Measurements from ENCODE around the gene GPATCH2.
"Not testable (repeated sequence)": the region's sequence is repeated elsewhere in the genome, so short reads cannot be mapped to it uniquely, and the experiment has no call there.

Gene GPATCH2

DNA sequence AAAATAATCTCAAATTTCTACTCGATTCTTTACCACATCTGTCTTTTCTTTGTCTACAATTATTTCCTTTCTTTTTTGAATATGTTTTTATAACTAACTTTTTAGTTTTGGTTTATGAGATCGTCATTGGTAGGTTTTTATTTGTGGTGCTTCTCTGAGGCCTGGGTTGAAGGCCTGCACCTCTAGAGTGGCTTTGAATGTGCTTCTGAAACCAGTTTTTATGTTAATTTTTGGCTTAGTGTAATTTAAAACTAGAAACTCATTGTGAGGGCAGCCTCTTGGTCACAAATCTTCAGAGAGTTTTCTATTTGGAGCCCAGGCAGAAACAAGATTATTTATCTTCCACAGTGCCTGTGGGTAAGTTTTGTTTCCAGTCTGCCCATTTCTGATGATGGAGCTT, 187.0 kb downstream of the GPATCH2 start:
- DNase-seq (ENCODE audit: low read depth) = no peak

GRCh38 chr1:217437376-217437775, 193.5 kb downstream of the GPATCH2 start:
- no peak for DNase-seq (ENCODE audit: low read depth)

DNA sequence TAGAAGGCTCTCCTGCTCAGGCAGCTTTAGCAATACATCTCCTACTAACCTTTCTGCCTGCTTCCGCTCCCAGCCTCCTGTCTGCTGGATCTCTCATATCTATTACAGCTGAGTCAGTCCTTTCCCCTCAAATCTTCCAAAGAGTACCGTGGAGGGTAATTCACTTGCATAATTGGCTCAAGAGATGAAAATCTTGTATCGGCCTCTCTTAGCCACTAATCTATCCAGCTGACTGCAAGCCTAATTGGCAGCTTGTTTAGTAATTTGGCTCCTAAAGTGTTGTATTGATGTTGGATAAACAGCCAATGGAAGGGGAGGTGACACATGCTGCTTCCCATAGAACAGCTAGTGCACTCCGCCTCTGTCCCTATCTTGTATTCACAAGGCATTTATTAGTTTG, 195.7 kb downstream of the GPATCH2 start:
- DNase-seq (ENCODE audit: low read depth) = no peak

- no peak for DNase-seq (ENCODE audit: low read depth)
These were observed 197.2 kb downstream of the GPATCH2 start for GRCh38 chr1:217433664-217434063.

GRCh38 chr1:217432339-217432738, 198.6 kb downstream of the GPATCH2 start:
- no peak for DNase-seq (ENCODE audit: low read depth)

DNA sequence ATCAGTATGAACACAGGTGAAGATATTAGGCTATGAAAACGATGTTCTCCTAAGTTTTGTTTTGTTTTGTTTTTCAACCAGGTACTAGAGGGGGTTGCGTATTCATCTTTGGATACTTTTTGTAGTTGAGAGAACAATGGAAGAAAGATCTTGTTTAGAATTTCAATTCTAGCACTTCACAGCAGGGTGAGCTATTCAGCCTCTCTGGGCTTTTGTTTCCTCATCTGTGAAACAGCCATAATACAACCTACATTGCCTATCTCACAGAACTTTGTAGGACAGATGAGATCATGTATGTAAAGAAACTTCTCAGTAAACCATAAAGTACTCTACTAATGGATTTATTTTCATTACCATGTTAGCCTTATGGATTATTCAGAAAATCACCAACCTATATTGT, 199.5 kb downstream of the GPATCH2 start:
- DNase-seq (ENCODE audit: low read depth) = no peak

- no peak for DNase-seq (ENCODE audit: low read depth)
These were observed 205.5 kb downstream of the GPATCH2 start for GRCh38 chr1:217425422-217425821.

DNA sequence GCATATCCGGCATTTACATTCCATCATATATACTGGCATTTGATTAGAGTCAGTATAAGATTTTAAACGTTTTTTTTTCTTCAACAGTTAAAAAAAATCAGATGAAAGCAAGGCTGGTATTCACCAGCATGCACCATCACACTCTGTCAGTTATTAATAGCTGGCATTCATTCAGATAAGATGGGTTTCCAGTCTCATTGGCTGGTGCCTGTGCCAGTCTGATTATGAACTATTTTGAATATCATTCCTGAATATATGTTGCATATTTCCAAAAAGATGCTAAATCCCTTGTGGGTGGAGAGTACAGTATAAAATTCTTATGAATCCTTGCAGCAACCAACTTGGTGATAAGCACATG, 211.7 kb downstream of the GPATCH2 start:
- no peak for DNase-seq (ENCODE audit: low read depth)

DNA sequence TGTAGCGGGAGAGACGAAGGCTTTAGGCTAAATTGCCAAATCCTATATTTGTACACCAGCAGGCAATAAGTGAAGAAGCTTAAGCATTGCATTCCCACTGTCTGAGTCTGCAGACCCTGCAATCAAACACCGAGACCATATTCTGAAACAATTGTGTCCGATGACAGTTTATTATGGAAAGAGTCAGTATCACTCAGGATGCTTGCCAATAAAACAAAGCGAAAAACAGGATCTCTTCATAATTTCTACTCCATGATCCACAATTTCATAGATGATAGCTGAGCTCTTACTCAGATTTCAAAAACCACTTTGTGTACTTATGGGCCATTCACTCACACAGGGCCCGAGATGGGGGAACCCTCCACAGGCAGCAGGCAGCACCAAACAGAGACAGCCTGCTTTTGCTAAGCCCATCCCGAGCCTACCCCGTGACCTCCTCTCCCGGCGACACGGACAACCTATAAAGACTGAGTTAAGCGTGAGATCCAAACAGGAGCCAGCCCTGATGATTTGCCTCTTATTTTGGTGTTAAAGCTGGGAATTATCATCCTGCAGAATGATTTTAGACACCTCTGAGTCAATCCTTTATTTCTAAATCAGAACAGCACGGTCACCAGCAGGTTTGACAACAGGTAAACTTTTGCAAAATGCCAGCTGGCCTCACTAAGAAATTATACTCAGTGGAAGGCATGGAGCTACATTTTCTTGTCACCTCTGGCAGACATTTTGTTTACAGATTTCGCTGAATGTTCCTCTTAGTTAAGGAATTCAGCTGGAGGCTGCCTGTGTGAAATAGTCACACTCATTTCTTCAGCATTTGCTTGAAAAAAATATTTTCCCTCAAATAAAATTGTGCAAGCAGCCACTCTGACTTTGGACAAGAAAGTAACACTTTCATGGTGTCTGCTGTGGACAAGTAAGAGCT, 212.4 kb downstream of the GPATCH2 start:
- no peak for DNase-seq (ENCODE audit: low read depth)

GRCh38 chr1:217417363-217417762, 213.5 kb downstream of the GPATCH2 start:
- no peak for DNase-seq (ENCODE audit: low read depth)

GRCh38 chr1:217407534-217408001, 223.3 kb downstream of the GPATCH2 start:
- no peak for DNase-seq (ENCODE audit: low read depth)

DNA sequence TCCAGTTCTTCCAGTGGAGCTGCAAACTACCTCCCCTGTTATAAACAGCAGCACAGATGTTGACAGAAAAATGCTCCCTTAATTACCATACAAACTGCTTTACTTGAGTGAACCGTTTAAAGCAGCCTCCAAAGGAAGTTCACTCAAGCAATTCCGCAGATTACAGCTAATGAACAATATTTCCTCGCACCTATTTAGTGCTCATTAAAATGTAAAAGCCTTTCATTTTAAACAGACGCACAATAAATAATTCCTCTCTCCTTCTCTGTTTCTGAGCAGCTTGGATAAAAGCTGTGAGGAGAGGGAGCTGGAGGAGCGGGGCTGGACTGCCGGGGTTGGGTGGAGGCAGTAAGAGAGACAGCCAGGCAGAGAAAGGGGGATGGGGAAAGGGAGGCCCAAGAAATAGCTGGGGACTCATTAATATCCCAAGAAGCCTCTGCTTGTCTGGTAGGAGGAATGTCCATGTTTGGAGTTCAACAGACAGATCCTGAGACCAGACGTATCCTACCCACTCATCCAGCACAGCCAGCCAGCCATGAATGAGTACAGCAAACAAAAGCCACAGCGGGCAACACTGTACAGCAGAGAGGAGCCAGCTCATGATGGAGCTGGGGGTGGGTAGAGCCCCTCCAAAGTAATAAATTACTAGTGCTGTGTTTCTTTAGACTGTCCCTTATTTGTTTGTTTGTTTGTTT, 227.7 kb downstream of the GPATCH2 start:
- DNase-seq (ENCODE audit: low read depth) = no peak

DNA sequence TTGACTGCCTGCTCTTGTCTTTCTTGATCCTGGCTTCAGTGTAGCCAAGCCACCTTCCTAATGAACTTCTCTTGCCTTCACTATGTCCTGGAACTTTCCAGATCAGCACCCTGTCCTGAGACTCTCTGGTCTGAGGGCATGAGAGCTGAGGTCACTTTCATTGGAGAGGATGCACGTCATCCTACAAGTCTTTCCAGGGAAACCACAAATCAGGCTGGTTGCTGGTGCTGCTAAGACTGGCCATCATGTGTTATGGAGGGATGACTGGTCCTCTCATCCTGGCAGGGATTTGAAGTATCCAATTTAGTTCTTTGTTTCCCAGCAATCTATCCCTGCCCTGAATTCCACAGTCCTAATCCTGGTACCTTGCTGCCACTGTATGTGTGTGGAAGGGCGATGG, 228.6 kb downstream of the GPATCH2 start:
- no peak for DNase-seq (ENCODE audit: low read depth)

DNA sequence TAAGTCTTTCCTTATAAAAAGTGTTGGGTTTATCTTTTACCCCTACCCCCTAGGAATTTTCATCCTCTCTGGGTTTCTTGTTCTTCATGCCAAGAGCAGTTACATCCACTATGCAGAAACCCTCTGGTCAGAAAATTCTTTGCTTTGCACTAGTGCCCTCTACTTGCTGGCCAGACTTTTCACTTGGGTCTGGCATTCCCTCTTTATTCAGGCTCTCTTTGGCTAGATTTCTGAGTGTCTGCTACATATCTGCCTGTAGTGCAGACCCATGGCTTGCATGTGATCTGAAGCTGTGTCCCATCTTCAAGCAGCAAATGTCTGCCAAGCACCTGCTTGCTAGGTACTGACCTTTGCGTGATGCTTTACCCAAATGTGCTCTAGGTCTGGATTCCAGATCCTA, 237.0 kb downstream of the GPATCH2 start:
- DNase-seq (ENCODE audit: low read depth) = no peak

- DNase-seq (ENCODE audit: low read depth) = no peak
These were observed 238.4 kb downstream of the GPATCH2 start for GRCh38 chr1:217392441-217392840.

DNA sequence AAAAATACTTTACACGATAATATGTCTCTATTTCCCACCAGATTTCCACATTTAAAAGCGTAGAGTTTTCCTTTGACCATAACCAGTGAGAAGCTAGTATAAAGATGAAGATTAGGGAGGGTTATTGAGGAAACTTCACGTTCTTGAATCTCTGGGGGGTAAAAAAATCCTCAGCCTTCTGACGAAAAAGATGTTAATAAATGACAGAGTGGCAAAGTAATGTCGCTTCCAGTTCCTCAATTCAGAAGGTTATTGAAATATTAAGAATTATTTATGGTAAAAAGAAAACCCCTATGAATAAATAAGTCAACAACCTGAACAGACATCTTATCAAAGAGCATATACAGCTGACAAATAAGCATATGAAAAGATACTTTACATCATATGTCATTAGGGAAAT, 241.0 kb downstream of the GPATCH2 start:
- DNase-seq (ENCODE audit: low read depth) = no peak

- no peak for DNase-seq (ENCODE audit: low read depth)
These were observed 242.3 kb downstream of the GPATCH2 start for GRCh38 chr1:217388522-217389065.

DNA sequence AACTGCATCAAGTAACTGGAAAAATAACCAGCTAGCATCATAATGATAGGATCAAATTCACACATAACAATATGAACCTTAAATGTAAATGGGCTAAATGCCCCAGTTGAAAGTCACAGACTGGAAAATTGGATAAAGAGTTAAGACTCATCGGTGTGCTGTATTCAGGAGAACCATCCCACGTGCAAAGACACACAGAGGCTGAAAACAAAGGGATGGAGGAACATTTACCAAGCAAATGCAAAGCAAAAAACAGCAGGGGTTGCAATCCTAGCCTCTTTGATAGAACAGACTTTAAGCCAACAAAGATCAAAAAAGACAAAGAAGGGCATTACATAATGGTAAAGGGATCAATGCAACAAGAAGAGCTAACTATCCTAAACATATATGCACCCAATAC, 249.1 kb downstream of the GPATCH2 start:
- DNase-seq (ENCODE audit: low read depth) = not testable (repeated sequence)

GRCh38 chr1:217379804-217380203, 251.1 kb downstream of the GPATCH2 start:
- not testable (repeated sequence) for DNase-seq (ENCODE audit: low read depth)

DNA sequence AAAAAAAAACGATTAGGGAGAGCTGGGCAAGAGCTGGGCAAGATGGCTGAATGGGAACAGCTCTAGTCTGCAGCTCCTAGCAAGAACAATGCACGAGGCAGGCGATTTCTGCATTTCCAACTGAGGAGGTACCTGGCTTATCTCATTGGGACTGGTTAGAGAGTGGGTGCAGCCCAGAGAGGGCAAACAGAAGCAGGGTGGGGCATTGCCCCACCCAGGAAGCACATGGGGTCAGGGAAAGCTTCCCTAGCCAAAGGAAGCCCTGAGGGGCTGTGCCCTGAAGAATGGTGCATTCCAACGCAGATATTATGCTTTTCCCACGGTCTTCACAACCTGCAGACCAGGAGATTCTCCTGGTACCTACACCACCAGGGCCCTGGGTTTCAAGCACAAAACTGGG, 251.6 kb downstream of the GPATCH2 start:
- DNase-seq (ENCODE audit: low read depth) = no peak
